Measurements from ENCODE around the gene SLC23A3. TPM values are rescaled to one million over a fixed set of nuclear protein-coding genes. Genes with fewer than 3 reads are reported as not detected.

The SLC23A3 gene
- total and polyA plus RNA-seq, 9 of the 15 experiments (the other 6 are each of a cell fraction or from before 2014, with no cell fraction given), result 0.06 to 0.64 (median 0.16) TPM

GRCh38 chr2:219176818-219177551 is 7.2 kb upstream of the SLC23A3 start, which contains the start of gene CNPPD1 (continued):
- TF ChIP-seq SFPQ (IDR thresholded peaks at IDR 0.05; ENCODE audit: low read depth, low read length), result no peak
- peak in 1 of 2 experiments; percentile 47; a peak in 1 of 4 replicates for TF ChIP-seq TEAD1 (CRISPR knock-in tag; IDR thresholded peaks at IDR 0.05)
- TF ChIP-seq TCFL5 (CRISPR knock-in tag; conservative IDR thresholded peaks at IDR 0.05), result no peak
- no peak for TF ChIP-seq SAP30 (IDR thresholded peaks at IDR 0.05; ENCODE audit: borderline replicate concordance, insufficient read depth, low read depth, low read length, poor library complexity, severe bottlenecking)
- no peak for TF ChIP-seq FOXM1 (IDR thresholded peaks at IDR 0.05; ENCODE audit: low read depth)
- TF ChIP-seq FOXM1 (CRISPR knock-in tag; IDR thresholded peaks at IDR 0.05; ENCODE audit: low read depth), result no peak
- TF ChIP-seq FIP1L1 (IDR thresholded peaks at IDR 0.05; ENCODE audit: low read depth, low read length, poor library complexity, severe bottlenecking), result peak; percentile 67
- TF ChIP-seq NR2C2 (CRISPR knock-in tag; IDR thresholded peaks at IDR 0.05), result no peak
- TF ChIP-seq NR2C2 (tag; IDR thresholded peaks at IDR 0.05), result peak; percentile 25; the same call in 1 of the 2 replicates
- TF ChIP-seq LCOR (CRISPR knock-in tag; IDR thresholded peaks at IDR 0.05), result no peak; the same call in 1 of the 2 replicates
- TF ChIP-seq RBFOX2 (IDR thresholded peaks at IDR 0.05; ENCODE audit: low read depth, low read length), result peak; percentile 88
- no peak for TF ChIP-seq HNRNPK (IDR thresholded peaks at IDR 0.05; ENCODE audit: low read depth, low read length, poor library complexity, severe bottlenecking)
- peak; percentile 45 for TF ChIP-seq RBBP5 (IDR thresholded peaks at IDR 0.05; ENCODE audit: borderline replicate concordance, insufficient read depth, low read length, poor library complexity, severe bottlenecking)
- TF ChIP-seq PCBP2 (IDR thresholded peaks at IDR 0.05; ENCODE audit: low read depth, low read length, poor library complexity, severe bottlenecking), result no peak
- TF ChIP-seq ZNF212 (CRISPR knock-in tag; IDR thresholded peaks at IDR 0.05), result no peak
- peak; percentile 43 for TF ChIP-seq TBP (optimal IDR thresholded peaks at IDR 0.05; ENCODE audit: low read depth, low read length)
- no peak for TF ChIP-seq AFF4 (CRISPR knock-in tag; IDR thresholded peaks at IDR 0.05)
- TF ChIP-seq CTBP1 (IDR thresholded peaks at IDR 0.05; ENCODE audit: borderline replicate concordance), result peak; percentile 79
- no peak for TF ChIP-seq FOXP4 (CRISPR knock-in tag; IDR thresholded peaks at IDR 0.05; ENCODE audit: borderline replicate concordance)
